Keratinocyte (primary cell): ENCODE measurements around the gene BTBD16. TPM values are rescaled to one million over a fixed set of nuclear protein-coding genes. Genes with fewer than 3 reads are reported as not detected.

Experiments used
- DNase-seq: peaks from one replicate; pipeline ENCODE4 v3.0.0-alpha.2; 2011; ENCODE audit warnings: low read depth, missing footprints, low spot score
- FAIRE-seq: peaks from 2 replicates; lab custom pipeline; 2011; peaks lifted over from hg19 to GRCh38; lab: Jason Lieb, UNC
- H2AFZ ChIP-seq: 2 replicates; pipeline ENCODE4 v1.6.0; 2012; ENCODE audit warnings: low read length, control low read depth, inconsistent platforms; ENCODE audit not compliant: control insufficient read depth
- H3K27ac ChIP-seq: 2 replicates; pipeline ENCODE4 v1.5.1; 2011; ENCODE audit warnings: low read length; ENCODE audit not compliant: control insufficient read depth, insufficient read depth
- H3K27me3 ChIP-seq: 3 replicates; pipeline ENCODE4 v1.6.0; 2011; ENCODE audit warnings: low read length; ENCODE audit not compliant: control insufficient read depth, insufficient read depth; ENCODE audit errors: extremely low read depth
- H3K36me3 ChIP-seq, 2 experiments: 2 replicates in 1 of 2; 3 replicates in 1 of 2; pipeline ENCODE4 v1.5.1; 2011; ENCODE audit warnings: low read length in 2 of 2, mild to moderate bottlenecking in 1 of 2; ENCODE audit not compliant: control insufficient read depth in 2 of 2, insufficient read depth in 2 of 2; ENCODE audit errors: extremely low read depth in 1 of 2
- H3K4me1 ChIP-seq: 3 replicates; pipeline ENCODE4 v1.5.1; 2011; ENCODE audit warnings: low read length; ENCODE audit not compliant: control insufficient read depth, insufficient read depth; ENCODE audit errors: extremely low read depth
- H3K4me2 ChIP-seq: 3 replicates; pipeline ENCODE4 v1.6.0; 2011; ENCODE audit warnings: low read depth, low read length; ENCODE audit not compliant: control insufficient read depth, insufficient read depth; ENCODE audit errors: extremely low read depth
- H3K4me3 ChIP-seq, 3 experiments: fragments of 200-600 bp in 1 of 3; sonication (generic) in 1 of 3; 2 replicates in 2 of 3; 3 replicates in 1 of 3; pipeline ENCODE4 v1.5.1; 2011 to 2016; ENCODE audit warnings: low read length in 3 of 3, mild to moderate bottlenecking in 3 of 3, control low read depth in 2 of 3, inconsistent platforms in 1 of 3, low read depth in 1 of 3, mixed read lengths in 1 of 3, mixed run types in 1 of 3, moderate library complexity in 1 of 3; ENCODE audit not compliant: control insufficient read depth in 2 of 3, insufficient read depth in 2 of 3; ENCODE audit errors: extremely low read depth in 1 of 3
- H3K79me2 ChIP-seq: 2 replicates; pipeline ENCODE4 v1.6.0; 2012; ENCODE audit warnings: low read length; ENCODE audit not compliant: control insufficient read depth, insufficient read depth
- H3K9ac ChIP-seq: 3 replicates; pipeline ENCODE4 v1.6.0; 2011; ENCODE audit warnings: low read length; ENCODE audit not compliant: control insufficient read depth, insufficient read depth; ENCODE audit errors: extremely low read depth
- H3K9me1 ChIP-seq: 3 replicates; pipeline ENCODE4 v1.6.0; 2011; ENCODE audit warnings: low read length; ENCODE audit not compliant: control insufficient read depth, insufficient read depth; ENCODE audit errors: extremely low read depth
- H3K9me3 ChIP-seq: 2 replicates; pipeline ENCODE4 v1.5.1; 2012; ENCODE audit warnings: low read depth, low read length; ENCODE audit not compliant: control insufficient read depth
- H4K20me1 ChIP-seq: 3 replicates; pipeline ENCODE4 v1.6.0; 2011; ENCODE audit warnings: low read length; ENCODE audit not compliant: control insufficient read depth, insufficient read depth; ENCODE audit errors: extremely low read depth
- EZH2 ChIP-seq: IDR thresholded peaks from one replicate; pipeline ENCODE4 v1.6.1; 2012; ENCODE audit warnings: inconsistent platforms, mild to moderate bottlenecking, low read length, moderate library complexity
- dilution Hi-C: fragments of 300-500 bp; cut with MboI; formaldehyde crosslinking; loops from one replicate; pipeline ENCODE4 v1.7.0; 2020; ENCODE audit warnings: low sequenced_read_pairs; ENCODE audit not compliant: extremely low pct_ligation_motif_present
- polyA plus RNA-seq, 5 experiments: library from polyadenylated mRNA; depleted of rRNA in 3 of 5; stranded (reverse) in 3 of 5; stranded (forward) in 1 of 5; unstranded in 1 of 5; fragments of >200 nt; gene quantifications; 1 replicate in 1 of 5; 2 replicates in 3 of 5; 3 replicates in 1 of 5; pipeline versions ENCODE4 v1.2.1 to v1.2.3, GENCODE V29; 2011 to 2012; ENCODE audit warnings: missing spikeins in 2 of 5, low read depth in 1 of 5, low replicate concordance in 1 of 5
- TF ChIP-seq, protein P1 (sequence below), 3 experiments: IDR thresholded peaks in 1 of 3; conservative IDR thresholded peaks in 1 of 3; optimal IDR thresholded peaks in 1 of 3; 2 replicates in 2 of 3; 3 replicates in 1 of 3; pipeline versions ENCODE3 to v1.5.1; 2011; ENCODE audit warnings: low read length in 3 of 3, mild to moderate bottlenecking in 3 of 3, moderate library complexity in 2 of 3, control low read depth in 1 of 3, inconsistent platforms in 1 of 3; ENCODE audit not compliant: insufficient read depth in 2 of 3; ENCODE audit errors: extremely low read depth in 1 of 3

The BTBD16 gene
- polyA plus RNA-seq, 1 donor (not counting 4 experiments of a cell fraction or from before 2014, with no cell fraction given): 4.9 TPM

DNA sequence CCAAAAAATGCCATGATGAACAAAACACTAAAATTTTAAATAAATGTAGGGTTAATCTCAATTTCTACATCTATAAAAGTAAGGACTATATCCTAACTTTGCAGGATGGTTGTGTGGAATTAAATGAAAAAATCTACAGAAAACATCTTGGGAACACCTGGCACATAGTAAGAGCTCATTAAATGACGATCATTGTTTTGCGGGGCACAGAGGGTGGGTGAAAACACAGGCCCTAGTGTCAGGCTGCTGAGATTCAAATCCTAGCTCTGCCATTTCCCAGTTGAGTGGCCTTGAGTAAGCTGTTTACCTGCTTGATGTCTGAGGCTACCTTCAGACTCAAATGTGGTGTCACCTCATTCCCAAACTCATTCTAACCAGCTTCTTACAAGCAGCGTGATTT is 35.6 kb downstream of the BTBD16 start:
- peaks cover 2% of the 10 kb centered on the region for H3K9me3 ChIP-seq
- H3K9ac ChIP-seq: no peak overlapping the region
- no peaks in the 10 kb centered on the region for H4K20me1 ChIP-seq
- H3K9me1 ChIP-seq: no peaks in the 10 kb centered on the region
- H3K27me3 ChIP-seq: no peaks in the 10 kb centered on the region
- H3K79me2 ChIP-seq: no peaks in the 10 kb centered on the region
- peak overlapping the region; percentile 88 for H3K27ac ChIP-seq
- dilution Hi-C loops: no loop called here
- peaks cover 31% of the 10 kb centered on the region for H3K4me1 ChIP-seq
- peak overlapping the region; percentile 28 for H2AFZ ChIP-seq
- no peak for TF ChIP-seq EZH2
- TF ChIP-seq, protein P1, sequence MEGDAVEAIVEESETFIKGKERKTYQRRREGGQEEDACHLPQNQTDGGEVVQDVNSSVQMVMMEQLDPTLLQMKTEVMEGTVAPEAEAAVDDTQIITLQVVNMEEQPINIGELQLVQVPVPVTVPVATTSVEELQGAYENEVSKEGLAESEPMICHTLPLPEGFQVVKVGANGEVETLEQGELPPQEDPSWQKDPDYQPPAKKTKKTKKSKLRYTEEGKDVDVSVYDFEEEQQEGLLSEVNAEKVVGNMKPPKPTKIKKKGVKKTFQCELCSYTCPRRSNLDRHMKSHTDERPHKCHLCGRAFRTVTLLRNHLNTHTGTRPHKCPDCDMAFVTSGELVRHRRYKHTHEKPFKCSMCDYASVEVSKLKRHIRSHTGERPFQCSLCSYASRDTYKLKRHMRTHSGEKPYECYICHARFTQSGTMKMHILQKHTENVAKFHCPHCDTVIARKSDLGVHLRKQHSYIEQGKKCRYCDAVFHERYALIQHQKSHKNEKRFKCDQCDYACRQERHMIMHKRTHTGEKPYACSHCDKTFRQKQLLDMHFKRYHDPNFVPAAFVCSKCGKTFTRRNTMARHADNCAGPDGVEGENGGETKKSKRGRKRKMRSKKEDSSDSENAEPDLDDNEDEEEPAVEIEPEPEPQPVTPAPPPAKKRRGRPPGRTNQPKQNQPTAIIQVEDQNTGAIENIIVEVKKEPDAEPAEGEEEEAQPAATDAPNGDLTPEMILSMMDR (optimal IDR thresholded peaks at IDR 0.05 in 1 of 3, IDR thresholded peaks at IDR 0.05 in 1 of 3, conservative IDR thresholded peaks at IDR 0.05 in 1 of 3; ENCODE audit: extremely low read depth in 1 of 3, insufficient read depth in 2 of 3, low read length in 3 of 3): no peak
- H3K36me3 ChIP-seq: no peaks in the 10 kb centered on the region
- DNase-seq (no peak), FAIRE-seq (peak; percentile 32)
- no peak overlapping the region for H3K4me3 ChIP-seq
- H3K4me2 ChIP-seq: peak overlapping the region; percentile 69

DNA sequence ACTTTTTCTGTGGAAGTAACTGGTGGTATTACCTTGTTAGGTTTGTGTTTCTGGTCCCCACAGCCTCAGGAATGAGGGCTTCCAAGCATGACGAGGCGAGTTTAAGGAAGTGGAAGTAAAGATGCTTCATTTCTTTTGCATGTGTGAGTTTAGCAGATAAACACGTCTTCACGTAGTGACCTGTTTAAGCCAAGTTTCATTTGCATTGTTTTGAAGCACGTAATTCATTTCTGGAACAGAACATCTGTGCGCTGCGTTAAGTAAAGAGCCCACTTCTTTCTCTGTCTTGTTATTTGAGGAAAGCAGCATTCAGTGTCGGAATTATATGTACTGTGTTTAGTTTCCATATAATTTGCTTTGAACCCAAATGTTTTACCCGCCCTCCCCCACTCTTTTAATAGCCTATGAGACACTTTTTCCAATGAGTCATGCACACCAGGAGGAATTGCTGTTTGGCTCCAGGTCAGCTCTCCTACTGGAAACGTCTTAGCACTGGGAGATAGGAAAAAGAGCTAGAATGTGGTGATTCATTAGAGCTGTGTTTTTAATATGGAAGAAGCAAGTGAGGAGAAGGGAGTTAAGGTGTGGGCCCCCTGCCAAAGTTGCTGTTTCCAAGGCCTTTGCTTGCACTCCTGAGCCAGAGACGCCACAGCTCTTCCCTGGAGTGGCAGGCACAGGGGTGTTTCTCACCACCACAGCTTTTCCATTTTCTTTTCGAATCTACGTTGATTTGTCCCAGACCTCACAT is 36.7 kb downstream of the BTBD16 start:
- H3K4me1 ChIP-seq: peaks cover 31% of the 10 kb centered on the region
- peak overlapping the region; percentile 68 for H3K9ac ChIP-seq
- H3K27me3 ChIP-seq: no peaks in the 10 kb centered on the region
- dilution Hi-C loops: no loop called here
- DNase-seq (peak; percentile 91), FAIRE-seq (peak; percentile 89)
- H4K20me1 ChIP-seq: no peaks in the 10 kb centered on the region
- H3K9me3 ChIP-seq: peaks cover 2% of the 10 kb centered on the region
- H3K36me3 ChIP-seq: no peaks in the 10 kb centered on the region
- H3K9me1 ChIP-seq: no peaks in the 10 kb centered on the region
- TF ChIP-seq, protein P1 (optimal IDR thresholded peaks at IDR 0.05 in 1 of 3, IDR thresholded peaks at IDR 0.05 in 1 of 3, conservative IDR thresholded peaks at IDR 0.05 in 1 of 3; ENCODE audit: extremely low read depth in 1 of 3, insufficient read depth in 2 of 3, low read length in 3 of 3): no peak
- TF ChIP-seq EZH2: no peak
- H2AFZ ChIP-seq: peak overlapping the region; percentile 50
- H3K4me2 ChIP-seq: peak overlapping the region; percentile 69
- H3K4me3 ChIP-seq: peak overlapping the region; percentile 2 to 58 (median 21)
- peak overlapping the region; percentile 88 for H3K27ac ChIP-seq
- no peaks in the 10 kb centered on the region for H3K79me2 ChIP-seq
